Stimulated activated CD4-positive, alpha-beta T cell treated with anti-CD3 and anti-CD28 coated beads, Interleukin-12 subunit alpha, Interleukin-12 subunit beta, amount 100 ng/mL, for 24 hours (primary cell): ENCODE data around the gene C15orf62.

Experiments used
- DNase-seq, 2 experiments: peaks; one replicate each; pipeline ENCODE4 v3.0.0-alpha.2; 2020; ENCODE audit warnings: low read depth in 2 of 2

Gene C15orf62

DNA sequence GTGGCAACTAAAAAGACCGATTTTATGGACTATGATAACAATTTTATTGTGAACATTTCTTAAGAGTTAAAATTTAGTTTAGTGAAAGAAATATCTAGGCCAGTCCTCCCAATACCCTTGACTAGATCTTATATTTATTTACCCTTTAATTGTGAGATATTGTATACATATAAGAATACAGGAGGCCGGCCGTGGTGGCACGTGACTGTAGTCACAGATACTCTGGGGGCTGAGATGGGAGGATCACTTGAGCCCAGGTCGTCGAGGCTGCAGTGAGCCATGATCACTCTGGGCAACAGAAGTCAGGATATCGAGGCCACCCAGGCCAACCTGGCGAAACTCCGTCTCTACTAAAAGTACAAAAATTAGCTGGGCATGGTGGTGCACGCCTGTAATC lies 14.0 kb upstream of the C15orf62 start:
- no peak for DNase-seq

GRCh38 chr15:40756938-40757337 lies 12.8 kb upstream of the C15orf62 start:
- no peak for DNase-seq

- DNase-seq: no peak
These were observed 9.8 kb upstream of the C15orf62 start for GRCh38 chr15:40759961-40760360.

DNA sequence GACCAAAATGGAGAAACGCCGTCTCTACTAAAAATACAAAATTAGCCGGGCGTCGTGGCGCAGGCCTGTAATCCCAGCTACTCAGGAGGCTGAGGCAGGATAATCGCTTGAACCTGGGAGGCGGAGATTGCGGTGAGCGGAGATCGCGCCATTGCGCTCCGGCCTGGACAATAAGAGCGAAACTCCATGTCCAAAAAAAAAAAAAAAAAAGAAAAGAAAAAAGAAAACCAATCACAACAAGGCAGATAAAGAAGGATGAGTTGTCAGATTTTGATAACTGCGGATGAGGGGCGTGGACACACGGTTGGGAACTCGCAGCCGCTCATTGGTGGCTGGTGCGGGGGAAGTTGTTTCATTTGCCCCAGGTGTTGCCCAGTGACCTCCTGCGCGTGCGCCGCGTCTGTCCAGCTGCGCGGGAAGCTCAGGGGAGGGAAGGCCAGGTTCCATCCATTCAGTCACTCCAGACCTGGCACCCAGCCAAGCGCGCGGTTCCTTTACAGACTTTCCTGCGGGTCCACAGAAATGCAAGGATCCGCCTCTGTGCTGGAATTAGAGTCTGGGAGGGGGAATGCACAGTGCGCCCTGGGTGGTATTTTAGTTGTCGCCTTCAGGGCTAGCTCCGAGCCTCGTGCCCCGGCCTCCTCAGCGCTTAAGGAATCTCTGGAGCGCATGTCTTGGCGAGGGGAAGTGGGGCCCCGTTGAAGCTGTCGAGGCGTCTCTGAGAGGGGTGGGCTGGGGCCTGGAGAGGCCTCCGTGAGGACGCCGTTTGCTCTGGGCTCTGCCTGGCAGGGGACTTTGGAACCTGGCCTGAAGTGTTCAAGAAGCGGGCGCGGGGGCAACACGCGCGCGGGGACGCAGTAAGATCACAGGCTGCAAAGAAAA lies 6.6 kb upstream of the C15orf62 start:
- DNase-seq: peak in 1 of 2 experiments; percentile 39

- DNase-seq: peak in 1 of 2 experiments; percentile 52
These were observed 5.8 kb upstream of the C15orf62 start, which contains the start of gene GCHFR for GRCh38 chr15:40763801-40764628. GCHFR (plus strand) TSS chr15:40764068; CDS start chr15:40764181, 113 bp downstream.

GRCh38 chr15:40764629-40765103 lies 5.1 kb upstream of the C15orf62 start:
- no peak for DNase-seq

- DNase-seq: no peak
These were observed 3.5 kb upstream of the C15orf62 start for GRCh38 chr15:40766194-40766815.

- no peak for DNase-seq
These were observed 2.6 kb upstream of the C15orf62 start for GRCh38 chr15:40766906-40767837.

GRCh38 chr15:40767838-40768500 lies 1.8 kb upstream of the C15orf62 start:
- no peak for DNase-seq

- no peak for DNase-seq
These were observed 1.1 kb upstream of the C15orf62 start for GRCh38 chr15:40768521-40769273.

DNA sequence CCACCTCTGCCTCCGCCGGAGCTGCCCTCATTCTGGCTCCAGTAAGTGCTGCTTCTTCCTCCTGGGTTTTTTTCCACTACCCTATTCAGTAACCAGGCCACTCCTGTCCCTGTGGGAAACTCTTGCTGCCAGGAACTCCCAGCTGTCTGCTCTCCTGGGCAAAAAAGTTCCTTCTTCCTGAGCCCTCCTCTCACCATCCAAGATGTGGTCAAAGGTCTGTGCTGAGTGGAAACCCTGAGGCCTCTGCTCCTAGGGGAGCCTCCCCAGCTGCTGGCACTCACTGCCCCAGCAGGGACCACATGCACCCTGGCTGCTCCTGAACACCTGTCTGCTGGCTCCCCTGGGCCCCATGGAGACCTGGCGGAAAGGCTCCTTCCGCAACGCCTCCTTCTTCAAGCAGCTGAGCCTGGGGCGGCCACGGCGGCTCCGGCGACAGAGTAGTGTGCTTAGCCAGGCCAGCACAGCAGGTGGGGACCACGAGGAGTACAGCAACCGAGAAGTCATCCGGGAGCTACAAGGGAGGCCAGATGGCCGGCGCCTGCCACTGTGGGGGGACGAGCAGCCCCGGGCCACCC lies 454 bp downstream of the C15orf62 start:
- DNase-seq: no peak

DNA sequence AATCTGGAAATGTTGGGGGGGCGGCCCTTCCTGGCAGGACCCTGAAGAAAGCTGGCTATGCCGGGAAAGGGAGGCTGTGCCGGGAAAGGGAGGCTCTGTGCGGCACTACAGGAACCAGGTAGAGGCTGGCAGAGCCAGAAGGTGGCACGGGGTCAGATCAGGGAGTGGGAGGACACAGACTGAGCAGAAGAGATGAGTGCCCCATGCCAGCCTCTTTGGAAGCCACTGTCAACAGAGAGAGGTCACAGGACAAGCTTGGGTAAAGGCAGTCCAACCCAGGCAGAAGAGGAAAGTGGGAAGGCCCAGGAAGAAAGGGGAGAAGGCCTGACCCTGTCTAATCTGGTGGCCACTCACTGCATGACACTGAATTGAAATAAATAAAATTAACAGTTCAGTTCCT lies 1.5 kb downstream of the C15orf62 start:
- DNase-seq: no peak

GRCh38 chr15:40772014-40772413 lies 2.2 kb downstream of the C15orf62 start:
- no peak for DNase-seq

DNA sequence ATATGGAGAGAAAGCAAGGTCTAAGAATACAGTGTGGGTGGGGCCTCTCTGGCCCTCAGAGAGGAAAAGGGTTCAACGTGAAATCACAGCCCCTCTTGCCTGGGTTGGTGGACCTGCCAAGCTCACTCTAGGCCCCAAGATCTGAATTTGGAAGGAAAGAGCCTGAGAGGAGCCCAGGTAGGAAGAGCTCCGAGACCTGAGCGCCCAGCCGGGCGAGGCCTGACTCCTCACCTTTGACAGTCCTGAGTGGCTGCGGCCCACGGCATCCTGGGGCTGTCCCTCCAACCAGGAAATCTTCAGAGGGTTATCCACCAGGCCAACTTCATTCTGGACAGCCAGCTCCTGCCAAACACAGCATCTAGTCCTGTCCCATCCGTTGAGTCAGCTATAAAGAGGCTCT lies 3.7 kb downstream of the C15orf62 start:
- DNase-seq: no peak

DNA sequence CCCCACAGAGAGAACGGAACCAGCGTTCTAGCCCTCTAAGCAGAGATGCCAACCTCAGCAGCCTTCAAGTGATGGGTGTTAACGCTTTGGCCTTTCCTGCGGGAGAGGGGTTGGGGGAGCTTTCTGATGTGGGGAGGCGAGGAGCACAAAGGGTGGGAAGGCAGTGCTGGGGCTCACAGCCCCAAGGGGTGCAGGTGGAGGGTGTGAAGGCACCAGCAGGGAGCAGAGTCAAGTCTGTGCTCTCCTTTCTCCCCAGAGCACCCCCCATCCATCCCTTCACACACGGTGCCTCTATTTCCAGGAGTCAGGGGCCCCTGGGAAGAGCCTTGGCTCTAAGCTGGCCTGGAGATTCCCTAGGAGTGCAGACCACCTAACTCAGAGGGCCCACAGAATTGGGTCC lies 4.1 kb downstream of the C15orf62 start:
- DNase-seq: no peak

- no peak for DNase-seq
These were observed 5.2 kb downstream of the C15orf62 start for GRCh38 chr15:40775007-40775406.

DNA sequence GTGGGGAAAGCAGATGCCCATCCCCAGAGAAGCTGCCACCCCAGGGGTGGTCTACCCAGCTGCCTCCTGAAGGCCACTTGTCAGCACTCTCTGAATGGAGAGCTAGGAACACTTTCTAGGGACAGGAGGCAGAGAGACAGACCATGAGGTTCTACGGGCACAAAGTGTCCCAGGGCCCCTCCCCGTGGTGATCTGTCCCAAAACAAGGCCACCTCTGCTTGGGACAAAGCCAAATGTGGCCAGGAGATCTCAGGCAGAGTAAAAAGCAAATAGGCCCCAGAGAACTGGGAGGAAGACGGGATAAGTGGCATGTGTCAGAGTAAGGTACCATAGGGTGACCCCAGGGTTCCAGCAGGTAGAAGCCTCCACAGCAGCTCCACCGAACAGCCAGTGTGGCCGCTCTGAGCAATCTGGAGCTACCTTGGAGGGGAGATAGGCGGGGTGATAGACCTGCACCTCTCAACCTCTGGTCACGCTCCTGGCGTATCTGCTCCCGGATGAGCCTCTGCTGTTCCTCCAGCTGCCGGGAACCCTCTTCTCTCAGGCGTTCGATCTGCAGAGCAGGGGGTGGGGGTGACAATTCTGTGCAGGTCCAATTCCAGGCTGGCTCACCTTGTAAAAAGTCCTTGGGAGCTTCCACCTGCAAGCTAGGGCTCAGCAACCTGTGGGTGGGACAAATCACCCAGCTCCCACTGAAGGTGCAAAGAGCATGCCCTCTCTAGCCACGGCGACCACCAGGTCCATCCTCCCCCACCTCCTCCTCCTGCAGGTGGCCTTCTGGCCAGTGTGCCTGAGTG lies 6.2 kb downstream of the C15orf62 start:
- no peak for DNase-seq

- DNase-seq: no peak
These were observed 6.9 kb downstream of the C15orf62 start for GRCh38 chr15:40776537-40777141.
